Activated T-cell treated with anti-CD3 and anti-CD28 coated beads, Interleukin-2, amount 50 U/mL, for 1 hour (primary cell): ENCODE data around the gene FGG.

ENCODE experiments used
- DNase-seq: peaks from one replicate; pipeline ENCODE4 v3.0.0-alpha.2; 2020

FGG gene

DNA sequence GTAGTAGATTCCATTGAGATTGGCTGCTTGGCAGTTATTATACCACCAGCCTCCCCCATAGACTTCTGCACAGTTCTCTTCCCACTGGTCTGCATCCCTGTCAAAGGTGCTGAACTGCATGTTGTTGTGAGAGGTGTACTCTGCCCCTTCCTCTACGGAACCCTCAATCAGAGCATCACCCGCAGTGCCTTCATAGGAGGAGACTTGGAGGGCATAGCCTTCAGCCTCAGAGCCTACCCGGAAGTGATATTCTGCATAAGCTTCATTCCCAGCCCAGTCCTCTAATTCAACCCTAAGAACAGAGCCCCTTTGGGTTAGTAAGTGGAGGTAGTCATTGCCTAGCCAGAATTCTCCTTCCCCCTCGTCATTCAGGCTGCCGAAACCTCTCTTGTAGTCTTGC lies 28.2 kb downstream of the FGG start:
- DNase-seq = no peak

GRCh38 chr4:154583677-154584076 lies 28.8 kb downstream of the FGG start:
- DNase-seq = no peak

DNA sequence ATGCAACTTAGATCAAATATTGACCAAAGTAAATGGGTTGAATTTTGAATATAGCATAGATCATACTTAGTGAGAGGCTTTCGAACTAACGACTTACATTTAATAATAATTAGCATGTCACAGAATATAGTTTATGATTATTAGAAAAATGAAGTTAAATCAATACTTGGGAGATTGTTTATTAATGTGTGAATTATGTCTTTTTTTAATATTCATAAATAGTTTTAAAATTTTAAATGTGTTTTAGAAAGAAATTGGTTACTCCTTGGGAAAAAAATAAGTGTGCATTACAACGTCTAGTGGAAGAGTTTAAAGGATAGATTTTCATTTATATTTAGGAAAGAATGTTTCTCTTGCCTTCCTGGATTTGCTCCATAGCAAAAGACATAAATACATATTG lies 29.2 kb downstream of the FGG start:
- DNase-seq = no peak

- DNase-seq = no peak
Observed at GRCh38 chr4:154582723-154583122, 29.7 kb downstream of the FGG start.

GRCh38 chr4:154579927-154580326 lies 32.5 kb downstream of the FGG start:
- no peak for DNase-seq

DNA sequence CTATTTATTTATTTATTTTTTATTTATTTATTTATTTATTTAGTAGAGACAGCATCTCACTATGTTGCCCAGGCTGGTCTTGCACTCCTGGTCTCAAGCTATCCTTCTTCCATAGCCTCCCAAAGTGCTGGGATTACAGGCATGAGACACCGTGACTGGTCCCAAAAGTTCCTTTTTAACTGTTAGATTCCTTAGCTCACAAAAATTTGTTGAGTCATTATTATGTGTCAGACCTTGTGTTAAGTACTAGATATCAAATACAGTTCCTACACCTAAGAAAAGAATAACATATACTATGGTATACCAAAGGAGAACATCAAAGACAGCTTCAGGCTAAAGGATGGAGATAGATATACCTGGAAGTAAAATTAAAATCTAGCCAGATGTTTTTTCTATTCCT lies 33.5 kb downstream of the FGG start:
- no peak for DNase-seq

DNA sequence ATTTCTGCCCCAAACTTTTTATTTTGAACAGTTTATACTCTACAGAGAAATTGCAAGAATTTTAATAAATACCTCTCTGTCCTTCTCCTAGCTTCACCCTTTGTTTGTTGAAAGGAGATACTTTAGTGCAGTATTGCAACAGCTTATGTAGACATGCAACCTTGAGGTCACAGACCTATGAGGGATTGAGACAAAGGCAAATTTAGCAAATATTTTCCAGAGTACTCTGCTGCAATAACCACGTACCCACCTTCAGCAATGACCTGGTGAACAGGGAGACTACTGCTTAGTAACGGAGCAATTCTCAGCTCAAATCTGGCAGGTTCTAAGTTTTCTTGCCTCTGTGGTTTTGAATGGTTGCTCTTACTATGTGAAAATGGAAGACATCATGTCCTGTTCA lies 35.1 kb downstream of the FGG start:
- no peak for DNase-seq

DNA sequence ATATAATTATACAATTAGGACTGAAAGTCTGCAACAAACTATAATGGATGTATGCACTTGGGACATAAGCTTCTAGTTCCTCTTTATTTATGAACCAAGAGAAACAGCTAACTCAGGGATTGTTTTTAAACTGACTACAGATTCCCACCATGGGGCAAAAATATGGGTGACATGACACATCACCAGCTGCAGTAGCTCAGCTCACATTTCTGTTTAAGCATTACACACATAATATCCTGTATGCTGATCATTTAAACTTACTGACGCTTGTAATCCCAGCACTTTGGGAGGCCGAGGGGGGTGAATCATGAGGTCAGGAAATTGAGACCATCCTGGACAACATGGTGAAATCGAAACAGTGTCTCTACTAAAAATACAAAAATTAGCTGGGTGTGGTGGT lies 38.1 kb downstream of the FGG start:
- no peak for DNase-seq

DNA sequence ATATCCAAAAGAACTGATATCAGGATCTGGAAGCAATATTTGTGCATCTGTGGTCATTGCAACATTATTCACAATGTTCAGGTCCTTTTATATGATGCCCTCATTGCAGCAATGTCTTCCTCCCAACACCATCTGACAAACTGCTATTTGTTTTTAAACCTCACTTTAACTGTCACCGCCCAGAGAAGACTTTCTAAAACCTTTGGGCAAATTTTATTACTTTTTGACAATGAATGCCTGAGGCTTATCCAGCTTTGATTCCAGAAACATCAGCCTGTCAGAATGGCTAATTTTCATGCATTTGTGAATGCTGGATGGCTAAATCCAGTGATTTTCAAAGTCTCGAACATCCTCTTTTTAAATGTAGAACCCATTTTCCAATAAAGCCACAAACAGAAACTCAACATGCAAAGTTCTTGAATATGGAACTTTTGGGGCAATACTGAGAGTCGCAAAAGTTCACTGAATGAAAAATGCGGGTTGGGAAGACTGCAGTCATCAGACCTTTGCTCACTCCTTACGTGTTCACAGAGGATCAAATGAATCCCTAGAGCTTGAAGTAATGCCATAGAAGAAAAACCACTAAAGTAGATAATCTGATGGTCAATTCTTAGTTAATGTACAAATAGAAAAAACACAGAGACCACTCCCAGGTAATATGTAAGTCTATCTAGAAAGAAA lies 39.1 kb downstream of the FGG start:
- DNase-seq = no peak

GRCh38 chr4:154569584-154569983 lies 42.9 kb downstream of the FGG start:
- no peak for DNase-seq

GRCh38 chr4:154569028-154569427 lies 43.4 kb downstream of the FGG start:
- no peak for DNase-seq

DNA sequence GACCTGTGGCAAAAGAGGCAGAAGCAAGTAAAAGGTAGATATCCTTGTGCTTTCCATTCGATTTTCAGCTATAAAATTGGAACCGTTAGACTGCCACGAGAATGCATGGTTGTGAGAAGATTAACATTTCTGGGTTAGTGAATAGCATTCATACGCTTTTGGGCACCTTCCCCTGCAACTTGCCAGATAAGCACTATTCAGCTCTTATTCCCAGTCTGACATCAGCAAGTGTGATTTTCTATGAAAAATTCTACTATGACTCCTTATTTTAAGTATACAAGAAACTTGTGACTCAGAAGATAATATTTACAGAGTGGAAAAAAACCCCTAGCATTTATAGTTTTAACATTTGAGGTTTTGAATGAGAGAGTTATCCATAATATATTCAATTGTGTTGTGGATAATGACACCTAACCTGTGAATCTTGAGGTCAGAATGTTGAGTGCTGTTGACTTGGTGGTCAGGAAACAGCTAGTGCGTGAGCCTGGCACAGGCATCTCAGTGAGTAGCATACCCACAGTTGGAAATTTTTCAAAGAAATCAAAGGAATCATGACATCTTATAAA lies 45.7 kb downstream of the FGG start:
- no peak for DNase-seq

DNA sequence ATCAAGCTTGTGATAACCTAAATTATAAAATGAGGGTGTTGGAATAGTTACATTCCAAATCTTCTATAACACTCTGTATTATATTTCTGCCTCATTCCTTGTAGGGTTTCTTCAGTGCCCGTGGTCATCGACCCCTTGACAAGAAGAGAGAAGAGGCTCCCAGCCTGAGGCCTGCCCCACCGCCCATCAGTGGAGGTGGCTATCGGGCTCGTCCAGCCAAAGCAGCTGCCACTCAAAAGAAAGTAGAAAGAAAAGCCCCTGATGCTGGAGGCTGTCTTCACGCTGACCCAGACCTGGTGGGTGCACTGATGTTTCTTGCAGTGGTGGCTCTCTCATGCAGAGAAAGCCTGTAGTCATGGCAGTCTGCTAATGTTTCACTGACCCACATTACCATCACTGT lies 46.8 kb downstream of the FGG start:
- no peak for DNase-seq

GRCh38 chr4:154564311-154564710 lies 48.1 kb downstream of the FGG start:
- DNase-seq = no peak

GRCh38 chr4:154562697-154563254 lies 49.7 kb downstream of the FGG start, which contains the start of gene FGB:
Gene FGB, plus strand, starts transcription at chr4:154563011. Its CDS starts 8 bp downstream, at chr4:154563019.
- no peak for DNase-seq

DNA sequence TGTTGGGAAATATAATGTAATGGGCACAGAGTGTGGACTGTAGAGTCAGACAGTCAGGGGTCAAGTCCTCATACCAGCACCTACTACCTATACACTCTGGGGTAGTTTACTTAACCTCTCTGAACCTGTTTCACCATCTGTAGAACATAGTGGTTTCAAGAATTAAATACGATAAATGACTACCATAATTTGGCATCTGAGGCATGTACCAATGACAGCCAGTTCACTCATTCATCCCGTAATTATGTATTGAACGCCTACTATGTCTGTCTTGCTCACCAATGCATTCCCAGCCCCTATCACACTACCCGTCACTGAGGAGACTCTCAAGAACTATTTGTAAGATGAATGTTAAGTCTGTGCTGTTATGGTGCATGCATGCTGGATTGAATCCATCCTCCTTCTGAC lies 51.6 kb downstream of the FGG start:
- DNase-seq = no peak

DNA sequence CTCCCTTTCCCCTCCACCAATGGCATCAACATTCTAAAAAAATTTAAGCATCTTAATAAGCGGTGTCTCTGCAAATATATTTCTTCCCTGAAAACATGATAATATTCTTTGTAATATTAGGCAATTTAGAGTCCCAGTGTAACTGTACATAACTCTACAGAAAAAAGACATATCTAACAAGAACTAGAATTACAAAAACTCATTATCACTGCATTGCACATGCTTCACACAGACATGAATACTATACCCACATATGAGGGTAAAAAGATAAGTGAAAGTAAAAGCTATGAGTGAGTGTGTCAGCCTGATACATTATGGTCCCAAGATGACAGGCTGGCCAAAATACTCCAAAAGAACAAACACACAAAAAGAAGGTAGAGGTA lies 52.0 kb downstream of the FGG start:
- DNase-seq = no peak

- no peak for DNase-seq
Observed at GRCh38 chr4:154559494-154560418, 52.7 kb downstream of the FGG start.

GRCh38 chr4:154559141-154559493 lies 53.3 kb downstream of the FGG start:
- no peak for DNase-seq
